GM12892 (cell line): ENCODE measurements around the gene FAM20A.

Source experiments
- POLR2A ChIP-seq: IDR thresholded peaks from 2 replicates; pipeline ENCODE4 v1.6.1; 2011; ENCODE audit warnings: low read depth, low read length, control low read depth
- POLR2AphosphoS5 ChIP-seq: IDR thresholded peaks from 2 replicates; pipeline ENCODE4 v1.6.1; 2011; ENCODE audit warnings: low read depth, low read length, control low read depth
- TAF1 ChIP-seq: IDR thresholded peaks from 2 replicates; pipeline ENCODE4 v1.6.1; 2011; ENCODE audit warnings: low read depth, mild to moderate bottlenecking, control low read depth, low read length, borderline replicate concordance

- TF ChIP-seq POLR2A: no peak
- no peak for TF ChIP-seq POLR2AphosphoS5
- no peak for TF ChIP-seq TAF1
These were observed 9.2 kb downstream of the FAM20A start for GRCh38 chr17:68592009-68592408.
